ENCODE measurements around the gene PSKH1. TPM values are rescaled to one million over a fixed set of nuclear protein-coding genes. Genes with fewer than 3 reads are reported as not detected.

Gene PSKH1
- total and polyA plus RNA-seq, 10 of the 15 experiments (the other 5 are each of a cell fraction or from before 2014, with no cell fraction given) = 0.63 to 20.4 (median 7.8) TPM

DNA sequence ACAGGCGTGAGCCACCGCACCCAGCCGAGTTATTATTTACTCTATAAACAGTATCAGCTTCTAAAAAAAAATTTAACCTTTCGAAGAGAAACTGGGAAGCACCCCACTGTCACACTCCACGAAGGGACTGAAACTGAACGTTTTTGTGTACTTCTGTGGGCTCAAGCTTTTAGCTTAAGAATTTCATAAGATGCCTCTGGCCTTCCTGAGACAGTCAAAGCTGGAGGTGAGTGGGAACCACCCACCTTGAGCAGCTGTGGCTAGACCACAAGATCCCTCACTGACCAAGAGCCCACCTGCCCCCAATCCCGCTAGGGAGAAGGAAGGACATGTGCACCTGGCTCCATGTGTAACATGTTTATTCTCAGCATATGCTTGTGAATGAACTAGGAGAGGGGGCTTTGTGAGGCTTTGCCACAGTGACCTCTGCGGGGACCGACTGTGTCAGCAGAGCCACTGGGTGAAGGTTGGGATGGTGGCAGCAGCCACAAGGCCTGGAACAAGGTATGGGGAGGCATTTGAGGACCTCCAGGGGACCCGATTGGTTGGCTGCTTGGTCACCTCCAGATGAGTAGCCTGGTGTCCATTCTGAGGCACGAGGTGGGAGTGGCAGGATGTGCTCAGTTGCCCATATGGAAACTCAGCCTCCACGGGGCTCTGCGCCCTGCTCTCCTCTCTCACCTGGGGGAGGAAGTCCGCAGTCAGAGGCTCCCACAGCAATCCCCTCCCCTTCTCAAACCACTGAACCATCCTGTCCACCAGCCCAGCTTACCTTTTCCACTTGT, 82.5 kb downstream of the PSKH1 start (continued):
- TF ChIP-seq ZNF384 (IDR thresholded peaks at IDR 0.05; ENCODE audit: borderline replicate concordance, low read depth, low read length) (no peak), ZBED1 (IDR thresholded peaks at IDR 0.05; ENCODE audit: borderline replicate concordance) (0 out of 2 replicates have a peak, but pooled peaks have one; percentile 30), BACH1 (IDR thresholded peaks at IDR 0.05; ENCODE audit: borderline replicate concordance) (no peak), ETV6 (conservative IDR thresholded peaks at IDR 0.05 in 1 of 2, IDR thresholded peaks at IDR 0.05 in 1 of 2; ENCODE audit: borderline replicate concordance in 1 of 2, low read depth in 1 of 2) (no peak), RBBP5 (conservative IDR thresholded peaks at IDR 0.05) (no peak), ATF7 (IDR thresholded peaks at IDR 0.05; ENCODE audit: low read depth) (no peak), CREM (IDR thresholded peaks at IDR 0.05; ENCODE audit: low read depth) (peak; percentile 58; the same call in 1 of the 2 replicates), FOXM1 (IDR thresholded peaks at IDR 0.05; ENCODE audit: low read depth, low read length) (peak; percentile 75), PAX5 (IDR thresholded peaks at IDR 0.05; ENCODE audit: borderline replicate concordance, low read depth, low read length) (peak; percentile 52; the same call in 1 of the 2 replicates), RAD21 (IDR thresholded peaks at IDR 0.05; ENCODE audit: insufficient read depth, low read depth, low read length) (no peak), POLR2AphosphoS5 (IDR thresholded peaks at IDR 0.05; ENCODE audit: low read length) (no peak), MEF2A (IDR thresholded peaks at IDR 0.05; ENCODE audit: insufficient read depth, low read depth, low read length) (peak; percentile 57), TARDBP (IDR thresholded peaks at IDR 0.05; ENCODE audit: borderline replicate concordance) (no peak), MTA2 (IDR thresholded peaks at IDR 0.05; ENCODE audit: low read depth) (no peak), NRF1 (conservative IDR thresholded peaks at IDR 0.05; ENCODE audit: low read depth, low read length) (no peak), EED (IDR thresholded peaks at IDR 0.05; ENCODE audit: low read depth) (peak; percentile 83), NR2C2 (IDR thresholded peaks at IDR 0.05; ENCODE audit: borderline replicate concordance, control insufficient read depth, insufficient read length, low read depth) (no peak), NFYB (IDR thresholded peaks at IDR 0.05; ENCODE audit: insufficient read depth, low read depth, low read length) (peak; percentile 33; the same call in 1 of the 2 replicates), NFIC (IDR thresholded peaks at IDR 0.05; ENCODE audit: low read depth, low read length) (peak; percentile 79)
- TF ChIP-seq, protein P1, sequence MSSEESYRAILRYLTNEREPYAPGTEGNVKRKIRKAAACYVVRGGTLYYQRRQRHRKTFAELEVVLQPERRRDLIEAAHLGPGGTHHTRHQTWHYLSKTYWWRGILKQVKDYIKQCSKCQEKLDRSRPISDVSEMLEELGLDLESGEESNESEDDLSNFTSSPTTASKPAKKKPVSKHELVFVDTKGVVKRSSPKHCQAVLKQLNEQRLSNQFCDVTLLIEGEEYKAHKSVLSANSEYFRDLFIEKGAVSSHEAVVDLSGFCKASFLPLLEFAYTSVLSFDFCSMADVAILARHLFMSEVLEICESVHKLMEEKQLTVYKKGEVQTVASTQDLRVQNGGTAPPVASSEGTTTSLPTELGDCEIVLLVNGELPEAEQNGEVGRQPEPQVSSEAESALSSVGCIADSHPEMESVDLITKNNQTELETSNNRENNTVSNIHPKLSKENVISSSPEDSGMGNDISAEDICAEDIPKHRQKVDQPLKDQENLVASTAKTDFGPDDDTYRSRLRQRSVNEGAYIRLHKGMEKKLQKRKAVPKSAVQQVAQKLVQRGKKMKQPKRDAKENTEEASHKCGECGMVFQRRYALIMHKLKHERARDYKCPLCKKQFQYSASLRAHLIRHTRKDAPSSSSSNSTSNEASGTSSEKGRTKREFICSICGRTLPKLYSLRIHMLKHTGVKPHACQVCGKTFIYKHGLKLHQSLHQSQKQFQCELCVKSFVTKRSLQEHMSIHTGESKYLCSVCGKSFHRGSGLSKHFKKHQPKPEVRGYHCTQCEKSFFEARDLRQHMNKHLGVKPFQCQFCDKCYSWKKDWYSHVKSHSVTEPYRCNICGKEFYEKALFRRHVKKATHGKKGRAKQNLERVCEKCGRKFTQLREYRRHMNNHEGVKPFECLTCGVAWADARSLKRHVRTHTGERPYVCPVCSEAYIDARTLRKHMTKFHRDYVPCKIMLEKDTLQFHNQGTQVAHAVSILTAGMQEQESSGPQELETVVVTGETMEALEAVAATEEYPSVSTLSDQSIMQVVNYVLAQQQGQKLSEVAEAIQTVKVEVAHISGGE (CRISPR knock-in tag; IDR thresholded peaks at IDR 0.05) = no peak
- TF ChIP-seq, protein P2, sequence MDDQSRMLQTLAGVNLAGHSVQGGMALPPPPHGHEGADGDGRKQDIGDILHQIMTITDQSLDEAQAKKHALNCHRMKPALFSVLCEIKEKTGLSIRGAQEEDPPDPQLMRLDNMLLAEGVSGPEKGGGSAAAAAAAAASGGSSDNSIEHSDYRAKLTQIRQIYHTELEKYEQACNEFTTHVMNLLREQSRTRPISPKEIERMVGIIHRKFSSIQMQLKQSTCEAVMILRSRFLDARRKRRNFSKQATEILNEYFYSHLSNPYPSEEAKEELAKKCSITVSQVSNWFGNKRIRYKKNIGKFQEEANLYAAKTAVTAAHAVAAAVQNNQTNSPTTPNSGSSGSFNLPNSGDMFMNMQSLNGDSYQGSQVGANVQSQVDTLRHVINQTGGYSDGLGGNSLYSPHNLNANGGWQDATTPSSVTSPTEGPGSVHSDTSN (IDR thresholded peaks at IDR 0.05; ENCODE audit: insufficient replicate concordance, low read depth, low read length) = no peak
- TF ChIP-seq, protein P3, sequence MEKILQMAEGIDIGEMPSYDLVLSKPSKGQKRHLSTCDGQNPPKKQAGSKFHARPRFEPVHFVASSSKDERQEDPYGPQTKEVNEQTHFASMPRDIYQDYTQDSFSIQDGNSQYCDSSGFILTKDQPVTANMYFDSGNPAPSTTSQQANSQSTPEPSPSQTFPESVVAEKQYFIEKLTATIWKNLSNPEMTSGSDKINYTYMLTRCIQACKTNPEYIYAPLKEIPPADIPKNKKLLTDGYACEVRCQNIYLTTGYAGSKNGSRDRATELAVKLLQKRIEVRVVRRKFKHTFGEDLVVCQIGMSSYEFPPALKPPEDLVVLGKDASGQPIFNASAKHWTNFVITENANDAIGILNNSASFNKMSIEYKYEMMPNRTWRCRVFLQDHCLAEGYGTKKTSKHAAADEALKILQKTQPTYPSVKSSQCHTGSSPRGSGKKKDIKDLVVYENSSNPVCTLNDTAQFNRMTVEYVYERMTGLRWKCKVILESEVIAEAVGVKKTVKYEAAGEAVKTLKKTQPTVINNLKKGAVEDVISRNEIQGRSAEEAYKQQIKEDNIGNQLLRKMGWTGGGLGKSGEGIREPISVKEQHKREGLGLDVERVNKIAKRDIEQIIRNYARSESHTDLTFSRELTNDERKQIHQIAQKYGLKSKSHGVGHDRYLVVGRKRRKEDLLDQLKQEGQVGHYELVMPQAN (conservative IDR thresholded peaks at IDR 0.05) = no peak
- TF ChIP-seq, protein P4, sequence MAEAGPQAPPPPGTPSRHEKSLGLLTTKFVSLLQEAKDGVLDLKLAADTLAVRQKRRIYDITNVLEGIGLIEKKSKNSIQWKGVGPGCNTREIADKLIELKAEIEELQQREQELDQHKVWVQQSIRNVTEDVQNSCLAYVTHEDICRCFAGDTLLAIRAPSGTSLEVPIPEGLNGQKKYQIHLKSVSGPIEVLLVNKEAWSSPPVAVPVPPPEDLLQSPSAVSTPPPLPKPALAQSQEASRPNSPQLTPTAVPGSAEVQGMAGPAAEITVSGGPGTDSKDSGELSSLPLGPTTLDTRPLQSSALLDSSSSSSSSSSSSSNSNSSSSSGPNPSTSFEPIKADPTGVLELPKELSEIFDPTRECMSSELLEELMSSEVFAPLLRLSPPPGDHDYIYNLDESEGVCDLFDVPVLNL (IDR thresholded peaks at IDR 0.05; ENCODE audit: low read depth, low read length) = no peak
